ENCODE data around the gene RHCE.

DNA sequence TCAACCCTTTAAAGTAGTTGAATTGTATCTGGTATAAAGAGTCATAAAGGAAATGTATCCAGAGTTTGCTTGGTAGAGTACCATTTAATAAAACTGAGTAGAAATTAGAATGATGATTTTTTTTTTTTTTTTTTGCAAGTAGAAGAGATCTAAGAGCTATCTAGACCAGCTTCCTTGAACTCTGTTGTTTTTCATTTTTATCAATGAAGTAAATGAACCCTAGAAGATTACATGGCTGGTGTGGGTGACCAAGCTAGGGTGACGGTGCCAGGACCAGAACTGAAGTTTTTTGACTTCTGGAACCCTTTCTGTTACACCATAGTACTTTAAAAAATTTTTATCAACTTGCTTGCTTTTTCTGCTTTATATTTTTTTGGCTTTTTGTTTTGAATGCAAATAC is 47.0 kb upstream of the RHCE start:
- TF ChIP-seq POLR2A (IDR thresholded peaks at IDR 0.05; ENCODE audit: low read depth, low read length) (no peak), POLR2AphosphoS5 (IDR thresholded peaks at IDR 0.05; ENCODE audit: low read depth, low read length) (no peak), TAF1 (IDR thresholded peaks at IDR 0.05; ENCODE audit: low read depth, low read length) (no peak), SPI1 (IDR thresholded peaks at IDR 0.05; ENCODE audit: low read depth, low read length) (no peak), POU2F2 (IDR thresholded peaks at IDR 0.05; ENCODE audit: low read depth, low read length) (no peak)

Measured in GM12891 (cell line).